SIG-M5 treated with dmso at 0.1 percent for 504 hours (cell line): ENCODE measurements around the gene CORO7.
"Not testable (repeated sequence)": the region's sequence is repeated elsewhere in the genome, so short reads cannot be mapped to it uniquely, and the experiment has no call there.

Experiments used
- DNase-seq: peaks from one replicate; lab custom pipeline; 2025; ENCODE audit not compliant: unreplicated experiment; lab: John Stamatoyannopoulos, UW

CORO7 gene

DNA sequence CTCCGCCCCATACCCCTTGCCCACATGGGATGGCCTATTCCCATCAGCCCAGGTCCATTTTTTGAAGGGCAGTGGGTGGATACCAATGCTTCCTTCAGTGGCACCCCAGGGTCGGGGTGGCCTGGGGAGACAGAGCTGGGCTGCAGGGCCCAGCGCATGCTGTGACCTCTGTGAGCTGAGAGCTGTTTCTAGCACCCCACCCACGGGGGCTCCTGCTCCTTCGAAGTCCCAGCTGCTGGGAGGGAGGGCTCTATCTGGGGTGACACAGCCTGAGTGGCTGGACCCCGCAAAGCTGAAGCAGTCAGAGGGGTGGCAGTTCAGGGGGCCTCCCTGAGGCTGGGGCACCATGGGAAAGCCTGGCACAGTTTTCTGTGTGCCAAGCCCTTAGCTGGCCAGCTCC is 76.0 kb downstream of the CORO7 start:
- no peak for DNase-seq

DNA sequence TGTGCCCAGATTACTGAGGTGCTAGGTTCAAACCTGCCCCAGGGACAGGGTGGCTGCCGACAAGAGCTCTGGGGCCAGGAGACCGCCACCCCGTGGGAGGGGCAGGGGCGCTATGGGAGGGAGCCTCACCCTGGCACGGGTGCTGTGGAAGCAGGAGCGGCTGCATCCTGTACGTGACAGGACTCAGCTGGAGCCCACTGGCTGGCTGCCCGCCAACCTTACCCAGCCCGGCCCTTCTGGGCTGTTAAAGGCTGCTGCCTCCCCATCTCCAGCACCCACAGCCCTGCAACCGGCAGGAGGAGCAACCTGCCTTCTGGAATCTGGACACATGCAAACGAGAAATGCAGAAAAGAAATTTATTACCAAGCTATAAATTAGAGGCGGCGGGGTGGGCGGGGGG is 76.5 kb downstream of the CORO7 start:
- no peak for DNase-seq

DNA sequence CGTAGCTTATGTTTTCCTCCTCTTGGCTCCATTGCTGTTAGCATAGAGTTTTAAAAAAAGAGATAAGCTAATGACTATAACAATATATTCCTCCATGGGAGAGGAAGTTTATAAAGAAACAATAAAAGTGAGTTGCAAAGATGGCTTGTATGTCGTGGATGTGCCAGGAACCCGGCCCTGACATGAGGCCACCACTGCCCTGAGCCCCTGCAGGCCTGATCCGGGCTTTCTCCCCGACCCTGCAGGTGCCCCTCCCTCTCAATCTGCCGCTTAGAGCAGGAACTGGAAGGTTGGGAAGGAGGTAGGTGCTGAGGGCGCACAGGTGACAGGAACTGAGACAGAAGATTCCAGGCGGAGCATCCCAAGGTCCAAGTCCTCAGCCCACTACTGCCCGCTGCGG is 76.9 kb downstream of the CORO7 start:
- no peak for DNase-seq

DNA sequence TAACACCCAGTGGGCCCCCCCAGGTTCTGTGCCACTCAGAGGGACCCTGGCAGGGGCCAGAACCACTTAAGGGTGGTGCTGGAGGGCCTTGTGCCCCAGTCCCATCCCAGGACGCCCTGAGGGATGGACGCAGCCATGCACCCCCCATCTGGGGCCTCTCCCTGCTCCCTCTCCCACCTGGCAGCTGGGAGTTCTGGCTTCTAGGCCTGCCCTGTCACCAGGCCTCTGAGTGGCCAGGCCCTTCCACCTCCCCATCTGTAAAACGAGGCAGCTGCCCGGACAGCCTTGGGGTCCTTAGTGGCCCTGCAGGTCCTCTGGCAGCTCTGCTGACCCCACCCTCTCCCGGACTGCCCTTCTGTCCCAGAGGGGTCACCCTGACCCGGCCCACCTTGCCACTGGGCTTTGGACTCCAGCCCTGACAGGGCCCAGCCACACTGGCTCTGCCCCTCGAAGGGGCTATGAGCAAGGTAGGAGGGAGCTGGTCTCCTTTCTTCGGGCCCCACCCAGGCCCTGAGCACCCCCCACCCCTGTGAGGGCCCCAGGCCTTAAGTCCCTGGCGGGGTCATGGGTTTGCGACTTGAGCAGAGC is 77.6 kb downstream of the CORO7 start:
- no peak for DNase-seq

DNA sequence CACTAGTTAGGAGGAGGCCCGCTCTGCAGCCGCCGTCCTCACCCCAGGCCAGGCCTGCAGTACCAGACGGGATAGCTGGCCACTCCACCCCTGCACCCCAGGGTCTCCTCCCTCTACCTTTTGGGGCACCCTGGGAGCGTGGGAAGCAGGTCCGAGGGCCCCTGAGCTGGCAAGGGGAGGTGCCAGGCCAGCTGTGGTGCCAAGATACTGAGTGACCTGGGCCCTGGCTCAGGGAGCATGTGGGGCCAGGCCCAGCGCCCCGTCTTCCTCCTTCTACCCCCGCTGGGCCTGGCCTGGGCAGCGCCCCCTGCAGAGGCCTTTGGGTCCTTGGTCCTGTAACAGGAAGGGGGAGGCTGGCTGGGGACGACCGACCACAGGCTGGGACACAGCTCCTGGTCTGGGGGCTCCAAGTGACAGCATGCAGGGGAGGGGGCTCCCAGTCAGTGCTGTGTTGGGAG is 78.2 kb downstream of the CORO7 start:
- no peak for DNase-seq

DNA sequence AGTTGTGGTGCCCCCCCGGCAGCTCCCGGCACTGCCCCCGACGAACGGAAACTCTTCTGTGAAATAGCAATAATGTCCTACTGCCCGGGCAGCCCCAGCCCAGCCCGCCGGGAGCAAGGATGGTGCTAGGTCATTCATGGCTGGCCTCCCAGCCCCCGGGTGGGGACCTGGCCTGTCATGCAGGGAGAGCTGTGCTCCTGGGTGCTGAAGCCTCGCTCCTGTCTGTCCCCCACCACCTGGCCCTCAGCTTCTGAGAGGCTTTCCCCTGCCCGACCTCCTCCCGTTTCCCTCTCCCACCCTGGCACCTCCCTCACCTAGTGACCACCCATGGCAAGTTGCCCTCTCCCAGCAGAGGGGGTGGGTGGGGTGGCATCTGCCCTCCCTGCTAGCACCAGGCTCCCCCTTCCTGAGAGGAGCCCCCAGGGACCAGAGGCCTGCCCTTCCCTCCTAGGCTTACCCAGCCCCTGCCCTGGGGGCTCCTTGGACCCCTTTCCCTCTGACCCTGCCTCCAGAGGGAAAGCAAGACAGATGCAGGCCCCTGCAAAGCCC is 78.8 kb downstream of the CORO7 start:
- no peak for DNase-seq

DNA sequence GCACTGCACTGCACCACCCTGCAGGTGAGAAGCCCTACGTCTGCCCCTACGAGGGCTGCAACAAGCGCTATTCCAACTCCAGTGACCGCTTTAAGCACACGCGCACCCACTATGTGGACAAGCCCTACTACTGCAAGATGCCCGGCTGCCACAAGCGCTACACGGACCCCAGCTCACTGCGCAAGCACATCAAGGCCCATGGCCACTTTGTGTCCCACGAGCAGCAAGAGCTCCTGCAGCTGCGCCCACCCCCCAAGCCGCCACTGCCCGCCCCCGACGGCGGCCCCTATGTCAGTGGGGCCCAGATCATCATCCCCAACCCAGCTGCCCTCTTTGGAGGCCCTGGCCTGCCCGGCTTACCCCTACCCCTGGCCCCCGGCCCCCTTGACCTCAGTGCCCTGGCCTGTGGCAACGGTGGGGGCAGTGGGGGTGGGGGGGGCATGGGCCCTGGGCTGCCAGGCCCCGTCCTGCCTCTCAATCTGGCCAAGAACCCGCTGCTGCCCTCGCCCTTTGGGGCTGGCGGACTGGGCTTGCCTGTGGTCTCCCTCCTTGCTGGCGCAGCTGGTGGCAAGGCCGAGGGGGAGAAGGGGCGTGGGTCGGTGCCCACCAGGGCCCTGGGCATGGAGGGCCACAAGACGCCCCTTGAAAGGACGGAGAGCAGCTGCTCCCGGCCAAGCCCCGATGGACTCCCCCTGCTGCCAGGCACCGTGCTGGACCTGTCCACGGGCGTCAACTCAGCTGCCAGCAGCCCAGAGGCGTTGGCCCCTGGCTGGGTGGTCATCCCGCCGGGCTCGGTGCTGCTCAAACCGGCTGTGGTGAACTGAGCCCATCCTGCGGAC is 79.5 kb downstream of the CORO7 start:
- DNase-seq, result no peak

DNA sequence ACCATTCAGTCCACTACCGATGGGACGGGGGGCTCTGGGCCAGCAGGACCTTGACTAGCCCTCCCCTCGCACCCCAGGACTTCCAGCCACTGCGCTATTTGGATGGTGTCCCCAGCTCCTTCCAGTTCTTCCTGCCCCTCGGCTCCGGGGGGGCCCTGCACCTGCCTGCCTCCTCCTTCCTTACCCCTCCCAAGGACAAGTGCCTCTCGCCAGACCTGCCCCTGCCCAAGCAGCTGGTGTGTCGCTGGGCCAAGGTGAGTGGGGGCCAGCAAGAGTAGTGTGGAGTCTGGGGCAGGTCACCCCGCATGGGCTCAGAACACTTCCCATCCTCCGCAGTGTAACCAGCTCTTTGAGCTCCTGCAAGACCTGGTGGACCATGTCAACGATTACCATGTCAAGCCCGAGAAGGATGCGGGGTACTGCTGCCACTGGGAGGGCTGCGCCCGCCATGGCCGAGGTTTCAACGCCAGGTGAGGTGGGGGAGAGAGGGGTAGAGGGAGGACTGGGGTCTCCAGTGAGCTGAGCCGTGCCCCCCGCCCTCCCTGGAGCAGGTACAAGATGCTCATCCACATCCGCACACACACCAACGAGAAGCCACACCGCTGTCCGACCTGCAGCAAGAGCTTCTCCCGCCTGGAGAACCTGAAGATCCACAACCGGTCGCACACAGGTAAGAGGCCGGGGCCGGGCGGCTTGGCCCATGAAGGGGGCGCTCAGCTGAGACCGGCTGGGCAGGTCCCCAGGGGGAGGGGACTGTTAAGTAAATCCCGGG is 81.5 kb downstream of the CORO7 start:
- DNase-seq, result no peak

DNA sequence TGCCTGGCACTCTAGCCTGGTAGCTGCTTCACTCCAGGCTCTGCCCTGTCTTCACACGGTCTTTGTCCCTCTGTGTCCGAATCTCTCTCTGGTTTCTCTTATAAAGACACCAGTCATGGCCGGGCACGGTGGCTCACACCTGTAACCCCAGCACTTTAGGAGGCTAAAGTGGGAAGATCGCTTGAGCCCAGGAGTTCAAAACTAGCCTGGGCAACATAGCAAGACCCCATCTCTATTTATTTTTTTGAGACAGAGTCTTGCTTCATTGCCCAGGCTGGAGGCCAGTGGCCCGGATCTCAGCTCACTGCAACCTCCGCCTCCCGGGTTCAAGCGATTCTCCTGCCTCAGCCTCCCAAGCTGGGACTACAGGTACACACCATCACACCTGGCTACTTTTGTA is 82.7 kb downstream of the CORO7 start:
- DNase-seq, result not testable (repeated sequence)

DNA sequence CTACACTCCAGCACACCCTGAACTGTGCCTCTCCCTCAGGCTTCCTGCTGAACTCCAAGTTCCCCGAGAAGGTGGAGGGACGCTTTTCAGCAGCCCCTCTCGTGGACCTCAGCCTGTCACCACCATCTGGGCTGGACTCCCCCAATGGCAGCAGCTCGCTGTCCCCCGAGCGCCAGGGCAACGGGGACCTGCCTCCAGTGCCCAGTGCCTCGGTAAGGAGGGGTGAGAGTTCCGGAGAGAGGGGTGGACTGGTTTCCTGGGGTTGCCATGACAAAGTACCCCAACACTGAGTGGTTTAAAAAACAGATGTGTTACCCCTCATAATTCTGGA is 83.1 kb downstream of the CORO7 start:
- DNase-seq, result no peak

DNA sequence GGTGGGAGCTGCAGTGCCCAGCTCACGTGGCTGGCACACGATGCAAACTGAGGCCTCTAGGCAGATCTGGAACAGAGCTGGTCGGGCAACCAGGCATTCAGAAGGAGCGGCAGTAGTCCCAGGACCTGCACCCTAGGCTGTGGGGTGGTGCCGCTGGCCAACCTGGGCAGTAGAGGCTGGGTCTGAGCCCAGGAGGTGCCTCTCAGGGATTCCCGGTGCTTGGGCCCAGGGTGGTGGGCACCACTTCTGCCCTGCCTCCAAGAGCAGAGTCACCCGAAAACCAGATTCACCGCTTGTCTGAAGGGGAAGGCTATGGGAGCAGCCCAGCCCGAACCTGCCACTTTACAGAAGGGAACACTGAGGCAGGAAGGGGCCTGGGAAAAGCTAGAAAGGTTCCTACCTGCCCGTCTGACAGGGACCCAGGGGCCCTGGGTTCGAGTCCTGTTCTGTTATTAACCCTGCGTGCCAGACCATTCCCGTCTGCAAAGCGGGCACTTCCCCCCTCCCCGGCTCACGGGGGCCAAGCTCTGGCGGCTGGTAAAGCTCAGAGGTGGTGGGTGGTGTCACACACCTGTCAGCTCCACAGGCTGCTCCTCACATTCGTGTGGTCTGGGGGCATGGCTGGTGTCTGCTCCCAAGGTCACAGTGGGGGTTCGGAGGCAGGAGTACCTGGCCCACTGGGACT is 83.6 kb downstream of the CORO7 start:
- DNase-seq, result no peak

DNA sequence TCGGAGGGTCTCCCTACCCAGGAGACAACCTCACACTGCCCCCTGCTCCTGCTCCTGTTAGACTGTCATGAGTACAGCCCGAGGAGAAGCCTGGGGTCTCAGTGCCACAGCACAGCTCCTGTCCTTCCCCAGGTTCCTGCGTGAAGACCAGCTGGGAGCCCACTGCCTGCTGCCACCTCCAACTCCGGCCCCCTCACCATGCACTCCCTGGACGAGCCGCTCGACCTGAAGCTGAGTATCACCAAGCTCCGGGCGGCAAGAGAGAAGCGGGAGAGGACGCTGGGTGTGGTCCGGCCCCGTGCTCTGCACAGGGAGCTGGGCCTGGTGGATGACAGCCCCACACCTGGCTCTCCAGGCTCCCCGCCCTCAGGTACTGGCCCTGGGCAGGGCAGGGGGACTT is 84.3 kb downstream of the CORO7 start:
- no peak for DNase-seq

DNA sequence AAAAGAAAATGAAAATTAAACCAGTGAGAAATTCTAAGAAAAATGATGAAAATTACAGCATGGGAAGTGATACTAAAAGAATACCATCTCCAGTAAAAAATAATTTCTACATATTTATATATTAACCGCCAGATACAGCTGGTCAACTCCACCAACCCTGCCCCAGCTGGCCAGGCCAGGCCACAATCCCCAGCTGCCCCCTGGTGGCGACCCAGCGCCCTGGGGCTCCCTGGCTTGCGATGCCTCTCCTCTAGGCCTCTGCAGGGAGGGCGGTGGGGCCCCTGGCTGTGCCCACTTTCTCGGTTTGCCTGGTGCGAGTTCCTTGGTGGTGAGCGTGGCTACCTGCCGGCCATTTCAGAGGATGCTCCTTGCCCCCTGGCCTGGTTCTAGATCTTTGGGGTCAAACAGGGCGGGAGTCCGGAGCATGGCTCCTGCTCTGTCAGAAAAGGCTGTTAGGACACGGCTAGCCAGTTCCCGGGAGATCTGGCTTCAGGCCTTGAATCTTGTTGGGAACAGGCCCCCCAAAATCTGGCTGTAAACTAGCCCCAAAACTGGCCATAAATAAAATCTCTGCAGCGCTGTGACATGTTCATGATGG is 86.0 kb downstream of the CORO7 start:
- DNase-seq, result peak; percentile 16

DNA sequence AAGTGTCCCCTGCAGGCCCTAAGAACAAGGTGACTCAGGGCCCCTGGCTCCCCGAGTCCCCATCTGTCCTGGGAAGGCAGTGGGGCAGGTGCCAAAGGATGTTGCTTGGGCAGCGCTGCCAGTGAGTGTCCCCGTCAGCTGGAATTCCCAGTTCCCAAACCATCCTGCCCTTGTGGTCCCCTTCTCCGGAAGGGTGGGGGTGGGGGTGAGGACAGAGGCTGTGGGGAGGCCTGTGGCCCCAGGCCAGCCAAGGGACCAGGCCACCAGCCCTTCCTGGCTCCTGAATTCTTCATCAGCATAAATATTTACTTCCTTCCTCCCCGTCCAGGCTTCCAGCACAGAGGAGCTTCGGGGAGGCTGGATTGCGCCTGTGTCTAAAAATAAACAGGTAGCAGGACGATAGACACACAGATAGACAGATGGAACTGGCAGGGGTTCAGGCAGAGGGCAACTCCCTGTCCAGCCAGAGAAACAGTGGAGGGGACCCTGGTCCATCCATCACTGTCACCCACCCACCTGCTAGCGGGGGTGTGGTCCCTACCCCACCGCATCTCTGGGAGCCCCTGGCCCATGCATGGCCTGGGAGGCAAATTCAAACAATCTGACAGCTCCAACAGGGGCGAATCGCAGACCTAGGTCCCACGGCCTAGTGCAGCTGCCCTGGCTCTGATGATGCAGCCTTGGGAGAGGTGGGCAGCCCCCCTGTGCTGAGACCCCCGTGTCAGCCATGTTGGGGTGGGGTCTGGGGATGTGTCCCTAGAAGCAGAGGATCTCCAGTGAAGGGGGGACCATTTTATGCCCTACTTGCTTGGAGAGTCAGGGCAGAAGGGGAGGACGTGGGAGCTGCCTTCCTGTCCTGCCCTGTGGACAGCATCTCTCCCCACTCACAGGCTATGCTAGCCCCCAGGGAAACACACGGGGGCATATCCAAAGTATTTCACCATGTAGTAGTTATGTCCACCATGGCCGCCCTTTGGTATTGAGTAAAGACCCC is 87.3 kb downstream of the CORO7 start:
- DNase-seq, result no peak

DNA sequence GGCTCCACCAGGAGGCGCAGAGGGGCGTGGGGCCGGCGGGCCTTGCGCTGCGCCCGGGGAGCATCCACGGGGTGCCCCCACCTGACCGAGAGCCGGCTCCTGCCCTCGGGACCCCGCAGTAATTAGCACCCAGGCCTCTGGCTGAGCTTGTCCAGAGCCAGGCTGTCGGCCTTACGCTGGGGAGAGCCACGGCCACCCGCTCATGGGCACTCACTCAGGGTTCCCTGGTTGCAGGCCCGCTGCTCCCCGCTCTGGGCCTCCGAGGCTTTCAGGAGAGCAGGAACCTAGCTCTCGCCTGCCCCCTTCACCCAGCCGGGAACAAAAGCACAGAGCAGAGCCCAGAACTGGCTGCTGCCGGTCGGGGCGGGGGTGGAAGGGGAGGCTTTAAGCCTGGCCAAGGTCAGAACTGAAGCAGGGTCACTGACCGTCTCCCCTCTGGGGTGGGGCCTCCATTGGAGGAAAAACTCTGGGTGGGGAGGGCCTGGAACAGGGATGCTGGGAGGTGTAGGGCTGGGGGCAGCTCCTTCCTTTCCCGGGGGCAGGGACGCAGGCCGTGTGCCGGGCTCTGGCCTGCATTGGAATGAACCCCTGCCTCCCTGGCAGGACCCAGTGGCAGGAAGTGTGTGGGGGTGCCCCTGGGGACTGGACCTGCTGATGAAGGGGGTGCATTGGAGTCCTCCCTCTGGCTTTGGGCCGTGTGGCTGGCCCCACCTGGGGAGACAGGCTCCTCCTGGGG is 88.2 kb downstream of the CORO7 start:
- peak; percentile 42 for DNase-seq

DNA sequence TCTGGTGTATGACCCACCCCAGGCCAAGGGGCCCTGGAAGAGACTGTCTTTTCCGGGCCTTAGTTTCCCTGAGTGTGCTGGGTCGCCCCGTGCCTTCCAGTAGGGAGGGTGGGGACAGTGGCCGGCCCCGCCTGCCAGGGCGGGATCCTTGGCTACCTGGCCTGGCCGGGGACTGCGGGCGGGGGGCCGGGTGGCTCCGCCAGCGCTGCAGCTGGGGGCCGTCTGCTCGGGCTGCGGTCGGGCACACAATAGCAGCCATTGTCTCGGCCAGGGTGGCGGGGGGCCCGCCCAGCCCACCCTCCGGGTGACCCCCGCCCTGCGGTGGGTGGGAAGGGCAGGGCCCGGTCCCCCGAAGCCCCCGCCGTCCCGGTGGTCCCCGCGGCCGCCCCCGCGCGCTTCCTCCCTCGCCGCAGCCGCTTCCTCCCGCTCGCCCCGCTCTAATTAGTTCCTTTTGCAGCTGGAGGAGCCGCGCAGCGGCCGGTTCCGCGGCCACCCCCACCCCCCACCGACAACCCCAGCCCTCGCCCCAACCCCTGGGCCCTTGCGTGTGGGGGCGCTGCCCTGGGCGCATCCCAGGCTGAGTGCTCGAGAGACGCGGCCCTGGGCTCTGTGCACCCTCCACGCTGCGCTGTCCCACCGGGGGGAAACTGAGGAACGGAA is 88.9 kb downstream of the CORO7 start:
- no peak for DNase-seq

DNA sequence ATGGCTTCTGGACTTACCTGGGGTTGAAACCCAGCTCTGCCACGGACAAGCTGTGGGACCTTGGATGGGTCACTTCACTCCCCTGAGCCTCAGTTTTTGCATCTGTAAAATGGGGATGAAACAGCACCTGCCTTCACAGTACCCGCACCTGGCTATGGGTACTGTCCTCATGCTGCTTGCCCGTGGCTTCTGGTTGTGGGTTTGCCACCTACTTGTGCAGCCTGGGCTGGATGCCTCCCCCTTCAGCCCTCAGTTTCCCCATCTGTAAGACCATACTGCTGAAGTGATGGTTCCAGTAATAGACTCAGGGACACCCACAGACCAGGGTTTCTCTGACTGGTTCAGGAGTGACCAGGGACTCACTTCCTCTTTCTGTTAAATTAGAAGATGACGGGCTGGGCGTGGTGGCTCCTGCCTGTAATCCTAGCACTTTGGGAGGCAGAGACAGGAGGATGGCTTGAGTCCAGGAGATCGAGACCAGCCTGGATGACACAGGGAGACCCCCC is 91.1 kb downstream of the CORO7 start:
- DNase-seq, result peak; percentile 68
